ENCODE measurements around the gene ABCB8. TPM values are rescaled to one million over a fixed set of nuclear protein-coding genes. Genes with fewer than 3 reads are reported as not detected.

ABCB8 gene
- total RNA-seq, 1 donor from 2014 or later, result 57.1 TPM

DNA sequence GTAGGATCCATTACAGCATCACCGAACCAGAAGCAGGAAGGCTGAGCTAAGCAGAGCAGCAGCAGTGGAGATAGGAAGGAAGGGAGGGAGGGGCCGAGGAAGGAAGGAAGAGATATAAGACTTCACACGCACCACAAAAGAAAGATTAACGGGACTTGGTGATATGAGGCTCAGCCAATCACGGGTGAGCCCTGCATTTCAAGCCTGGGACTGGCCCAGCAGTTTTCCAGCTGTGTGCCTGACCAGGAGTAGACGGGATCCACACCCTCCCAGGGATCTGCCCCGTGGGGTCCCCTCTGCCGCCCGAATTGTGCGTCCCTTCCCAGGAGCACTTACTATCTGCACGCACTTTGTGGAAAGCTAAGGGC lies 20.1 kb upstream of the ABCB8 start:
- no peak for DNase-seq
- no peak overlapping the region for H3K27ac Mint-ChIP-seq (ENCODE audit: unreplicated experiment)
- peaks cover 10% of the 10 kb centered on the region for H3K9me3 Mint-ChIP-seq (ENCODE audit: unreplicated experiment)
- H3K4me3 Mint-ChIP-seq (ENCODE audit: unreplicated experiment), result peak overlapping the region; percentile 44
- H3K4me1 Mint-ChIP-seq (ENCODE audit: low read depth, unreplicated experiment), result peaks cover 9% of the 10 kb centered on the region
- no peaks in the 10 kb centered on the region for H3K36me3 Mint-ChIP-seq (ENCODE audit: unreplicated experiment)
- peaks cover 11% of the 10 kb centered on the region for H3K27me3 Mint-ChIP-seq (ENCODE audit: unreplicated experiment)
- TF ChIP-seq, protein P1, sequence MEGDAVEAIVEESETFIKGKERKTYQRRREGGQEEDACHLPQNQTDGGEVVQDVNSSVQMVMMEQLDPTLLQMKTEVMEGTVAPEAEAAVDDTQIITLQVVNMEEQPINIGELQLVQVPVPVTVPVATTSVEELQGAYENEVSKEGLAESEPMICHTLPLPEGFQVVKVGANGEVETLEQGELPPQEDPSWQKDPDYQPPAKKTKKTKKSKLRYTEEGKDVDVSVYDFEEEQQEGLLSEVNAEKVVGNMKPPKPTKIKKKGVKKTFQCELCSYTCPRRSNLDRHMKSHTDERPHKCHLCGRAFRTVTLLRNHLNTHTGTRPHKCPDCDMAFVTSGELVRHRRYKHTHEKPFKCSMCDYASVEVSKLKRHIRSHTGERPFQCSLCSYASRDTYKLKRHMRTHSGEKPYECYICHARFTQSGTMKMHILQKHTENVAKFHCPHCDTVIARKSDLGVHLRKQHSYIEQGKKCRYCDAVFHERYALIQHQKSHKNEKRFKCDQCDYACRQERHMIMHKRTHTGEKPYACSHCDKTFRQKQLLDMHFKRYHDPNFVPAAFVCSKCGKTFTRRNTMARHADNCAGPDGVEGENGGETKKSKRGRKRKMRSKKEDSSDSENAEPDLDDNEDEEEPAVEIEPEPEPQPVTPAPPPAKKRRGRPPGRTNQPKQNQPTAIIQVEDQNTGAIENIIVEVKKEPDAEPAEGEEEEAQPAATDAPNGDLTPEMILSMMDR (IDR thresholded peaks at IDR 0.05; ENCODE audit: partially characterized antibody, unreplicated experiment), result no peak

DNA sequence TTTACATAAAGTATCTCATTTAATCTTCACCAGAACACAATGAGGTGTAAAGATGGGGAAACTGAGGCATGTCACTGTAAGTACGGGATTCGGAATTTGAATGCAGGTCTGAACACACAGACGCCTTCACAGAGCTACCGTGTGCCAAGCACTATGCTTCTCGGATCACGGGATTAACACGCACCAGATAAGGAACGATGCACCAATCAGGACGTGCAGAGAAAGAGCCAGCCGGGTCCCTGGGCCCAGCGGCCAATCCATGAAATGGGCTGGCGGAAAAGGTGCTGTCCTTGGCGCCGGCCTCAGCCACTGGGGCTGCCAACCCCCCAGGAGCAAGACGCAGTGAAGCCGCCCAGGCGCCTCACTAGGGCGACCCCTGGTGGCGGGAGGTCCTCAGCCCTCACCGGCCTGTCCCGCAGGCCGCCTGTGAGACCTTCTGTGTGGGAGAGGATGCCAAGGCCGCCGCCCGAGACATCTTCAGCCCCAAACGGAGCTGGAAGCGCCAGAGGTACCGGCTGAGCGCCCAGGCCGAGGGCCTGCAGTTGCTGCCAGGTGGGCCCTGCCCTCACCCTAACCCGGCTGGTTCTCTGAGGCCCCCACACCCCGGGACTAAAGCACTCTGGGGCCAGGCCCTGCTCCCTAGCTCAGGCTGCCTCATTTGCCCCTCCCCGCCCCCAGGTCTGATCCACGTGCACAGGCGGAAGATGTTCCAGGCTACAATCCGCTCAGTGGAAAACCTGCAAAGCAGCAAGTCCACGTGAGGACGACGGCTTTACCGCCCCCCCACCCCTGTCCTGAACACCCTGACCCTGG lies 19.5 kb upstream of the ABCB8 start:
- Mint-ChIP-seq H3K4me1 (ENCODE audit: low read depth, unreplicated experiment) (peaks cover 9% of the 10 kb centered on the region), H3K27ac (ENCODE audit: unreplicated experiment) (no peak overlapping the region), H3K9me3 (ENCODE audit: unreplicated experiment) (peaks cover 9% of the 10 kb centered on the region), H3K36me3 (ENCODE audit: unreplicated experiment) (no peaks in the 10 kb centered on the region), H3K4me3 (ENCODE audit: unreplicated experiment) (peak overlapping the region; percentile 44), H3K27me3 (ENCODE audit: unreplicated experiment) (peaks cover 11% of the 10 kb centered on the region)
- TF ChIP-seq, protein P1 (IDR thresholded peaks at IDR 0.05; ENCODE audit: partially characterized antibody, unreplicated experiment), result peak; percentile 93
- peak; percentile 86 for DNase-seq

DNA sequence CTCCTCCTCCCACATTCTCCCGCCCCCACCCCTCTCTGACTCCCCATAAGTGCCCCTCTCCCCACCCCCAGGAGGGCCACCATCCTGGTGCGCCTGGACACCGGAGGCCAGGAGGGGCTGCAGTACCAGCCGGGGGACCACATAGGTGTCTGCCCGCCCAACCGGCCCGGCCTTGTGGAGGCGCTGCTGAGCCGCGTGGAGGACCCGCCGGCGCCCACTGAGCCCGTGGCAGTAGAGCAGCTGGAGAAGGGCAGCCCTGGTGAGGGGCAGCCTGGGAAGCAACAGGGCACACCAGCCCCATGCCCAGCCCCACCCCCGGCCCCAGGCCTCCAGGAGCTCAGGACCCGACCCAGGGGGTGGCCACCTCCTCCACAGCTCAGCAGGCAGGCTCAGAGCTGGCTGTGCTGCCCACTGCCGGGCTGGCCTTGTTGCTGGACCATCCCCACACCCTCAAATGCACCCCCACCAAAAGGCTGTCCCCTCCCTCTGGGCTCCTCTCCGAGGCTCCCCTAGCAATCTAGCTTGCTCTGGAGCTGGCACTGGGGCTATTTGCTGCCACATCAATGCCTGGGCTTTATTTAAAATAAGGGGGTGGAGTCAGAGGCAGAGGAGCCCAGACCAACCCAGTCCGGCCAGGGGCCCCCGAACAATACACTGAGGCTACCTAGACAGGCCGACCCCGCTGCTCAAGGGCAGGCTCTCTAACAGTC lies 18.8 kb upstream of the ABCB8 start:
- Mint-ChIP-seq H3K4me3 (ENCODE audit: unreplicated experiment) (no peak overlapping the region), H3K27me3 (ENCODE audit: unreplicated experiment) (peaks cover 13% of the 10 kb centered on the region), H3K4me1 (ENCODE audit: low read depth, unreplicated experiment) (peaks cover 11% of the 10 kb centered on the region), H3K9me3 (ENCODE audit: unreplicated experiment) (peaks cover 13% of the 10 kb centered on the region), H3K27ac (ENCODE audit: unreplicated experiment) (no peak overlapping the region), H3K36me3 (ENCODE audit: unreplicated experiment) (no peaks in the 10 kb centered on the region)
- no peak for DNase-seq
- TF ChIP-seq, protein P1 (IDR thresholded peaks at IDR 0.05; ENCODE audit: partially characterized antibody, unreplicated experiment), result no peak

DNA sequence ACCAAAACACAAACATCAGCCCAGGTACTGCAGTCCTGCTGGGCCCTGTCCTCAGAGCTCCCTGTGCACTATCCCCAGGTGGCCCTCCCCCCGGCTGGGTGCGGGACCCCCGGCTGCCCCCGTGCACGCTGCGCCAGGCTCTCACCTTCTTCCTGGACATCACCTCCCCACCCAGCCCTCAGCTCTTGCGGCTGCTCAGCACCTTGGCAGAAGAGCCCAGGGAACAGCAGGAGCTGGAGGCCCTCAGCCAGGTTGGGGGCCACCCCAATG lies 18.3 kb upstream of the ABCB8 start:
- Mint-ChIP-seq H3K4me1 (ENCODE audit: low read depth, unreplicated experiment) (peaks cover 11% of the 10 kb centered on the region), H3K4me3 (ENCODE audit: unreplicated experiment) (no peak overlapping the region), H3K27me3 (ENCODE audit: unreplicated experiment) (peaks cover 13% of the 10 kb centered on the region), H3K36me3 (ENCODE audit: unreplicated experiment) (no peaks in the 10 kb centered on the region), H3K9me3 (ENCODE audit: unreplicated experiment) (peaks cover 13% of the 10 kb centered on the region), H3K27ac (ENCODE audit: unreplicated experiment) (no peak overlapping the region)
- DNase-seq, result no peak
- TF ChIP-seq, protein P1 (IDR thresholded peaks at IDR 0.05; ENCODE audit: partially characterized antibody, unreplicated experiment), result no peak

Measured in glutamatergic neuron (in vitro differentiated cells).